AG04450 (cell line): ENCODE data around the gene ADIRF. TPM values are rescaled to one million over a fixed set of nuclear protein-coding genes. Genes with fewer than 3 reads are reported as not detected.
"Not testable (repeated sequence)": the region's sequence is repeated elsewhere in the genome, so short reads cannot be mapped to it uniquely, and the experiment has no call there.

Experiments used
- CTCF ChIA-PET: fragments of 300-600, 350-600 bp; formaldehyde crosslinking; extraction: SDS; loops from one replicate; lab custom pipeline; 2022; ENCODE audit warnings: antibody characterized with exemption, inconsistent platforms; lab: Charles Lee
- POLR2A ChIA-PET: fragments of 350-600 bp; formaldehyde crosslinking; extraction: SDS; loops from one replicate; lab custom pipeline; 2021; ENCODE audit warnings: antibody characterized with exemption, inconsistent platforms; lab: Yijun Ruan, JAX
- DNase-seq: peaks from one replicate; pipeline ENCODE4 v3.0.0-alpha.2; 2011; ENCODE audit warnings: low read depth, low spot score
- H3K27ac ChIP-seq: one replicate; pipeline ENCODE4 v1.5.1; 2012; ENCODE audit warnings: low read depth, low read length, control low read depth
- H3K27me3 ChIP-seq: one replicate; pipeline ENCODE4 v1.6.0; 2012; ENCODE audit warnings: low read length; ENCODE audit not compliant: control insufficient read depth, insufficient read depth
- H3K4me3 ChIP-seq: 2 replicates; pipeline ENCODE4 v1.5.1; 2011; ENCODE audit warnings: mild to moderate bottlenecking, low read depth, low read length, control low read depth
- H3K9me3 ChIP-seq: 2 replicates; pipeline ENCODE4 v1.5.1; 2012; ENCODE audit warnings: low read length; ENCODE audit not compliant: control insufficient read depth, insufficient read depth
- polyA plus RNA-seq: library from polyadenylated mRNA; depleted of rRNA; stranded (reverse); fragments of >200 nt; gene quantifications from 2 replicates; pipeline ENCODE4 v1.2.3, GENCODE V29; 2011
- TF ChIP-seq, protein P1 (sequence below): IDR thresholded peaks from 2 replicates; pipeline ENCODE4 v1.5.1; 2011; ENCODE audit warnings: low read depth, low read length, control low read depth, inconsistent platforms

ADIRF gene
- polyA plus RNA-seq, 1 experiment = 3.9 TPM

- TF ChIP-seq, protein P1, sequence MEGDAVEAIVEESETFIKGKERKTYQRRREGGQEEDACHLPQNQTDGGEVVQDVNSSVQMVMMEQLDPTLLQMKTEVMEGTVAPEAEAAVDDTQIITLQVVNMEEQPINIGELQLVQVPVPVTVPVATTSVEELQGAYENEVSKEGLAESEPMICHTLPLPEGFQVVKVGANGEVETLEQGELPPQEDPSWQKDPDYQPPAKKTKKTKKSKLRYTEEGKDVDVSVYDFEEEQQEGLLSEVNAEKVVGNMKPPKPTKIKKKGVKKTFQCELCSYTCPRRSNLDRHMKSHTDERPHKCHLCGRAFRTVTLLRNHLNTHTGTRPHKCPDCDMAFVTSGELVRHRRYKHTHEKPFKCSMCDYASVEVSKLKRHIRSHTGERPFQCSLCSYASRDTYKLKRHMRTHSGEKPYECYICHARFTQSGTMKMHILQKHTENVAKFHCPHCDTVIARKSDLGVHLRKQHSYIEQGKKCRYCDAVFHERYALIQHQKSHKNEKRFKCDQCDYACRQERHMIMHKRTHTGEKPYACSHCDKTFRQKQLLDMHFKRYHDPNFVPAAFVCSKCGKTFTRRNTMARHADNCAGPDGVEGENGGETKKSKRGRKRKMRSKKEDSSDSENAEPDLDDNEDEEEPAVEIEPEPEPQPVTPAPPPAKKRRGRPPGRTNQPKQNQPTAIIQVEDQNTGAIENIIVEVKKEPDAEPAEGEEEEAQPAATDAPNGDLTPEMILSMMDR = no peak
- Histone ChIP-seq H3K27ac (no peak overlapping the region), H3K4me3 (no peak overlapping the region), H3K27me3 (peaks cover 16% of the 10 kb centered on the region), H3K9me3 (peaks cover 7% of the 10 kb centered on the region; the same call in 1 of the 2 replicates)
- ChIA-PET POLR2A (interaction anchor here (0.6 kb wide), 1 partner anchor 261 kb away, joined by 3 read pairs; no protein-coding TSS in a partner anchor), CTCF (interaction anchor here (1.5 kb wide), 1 partner anchor 15 kb away, joined by 4 read pairs; no protein-coding TSS in a partner anchor)
- DNase-seq = no peak
Measured at GRCh38 chr10:86945361-86946212, 22.7 kb upstream of the ADIRF start.

DNA sequence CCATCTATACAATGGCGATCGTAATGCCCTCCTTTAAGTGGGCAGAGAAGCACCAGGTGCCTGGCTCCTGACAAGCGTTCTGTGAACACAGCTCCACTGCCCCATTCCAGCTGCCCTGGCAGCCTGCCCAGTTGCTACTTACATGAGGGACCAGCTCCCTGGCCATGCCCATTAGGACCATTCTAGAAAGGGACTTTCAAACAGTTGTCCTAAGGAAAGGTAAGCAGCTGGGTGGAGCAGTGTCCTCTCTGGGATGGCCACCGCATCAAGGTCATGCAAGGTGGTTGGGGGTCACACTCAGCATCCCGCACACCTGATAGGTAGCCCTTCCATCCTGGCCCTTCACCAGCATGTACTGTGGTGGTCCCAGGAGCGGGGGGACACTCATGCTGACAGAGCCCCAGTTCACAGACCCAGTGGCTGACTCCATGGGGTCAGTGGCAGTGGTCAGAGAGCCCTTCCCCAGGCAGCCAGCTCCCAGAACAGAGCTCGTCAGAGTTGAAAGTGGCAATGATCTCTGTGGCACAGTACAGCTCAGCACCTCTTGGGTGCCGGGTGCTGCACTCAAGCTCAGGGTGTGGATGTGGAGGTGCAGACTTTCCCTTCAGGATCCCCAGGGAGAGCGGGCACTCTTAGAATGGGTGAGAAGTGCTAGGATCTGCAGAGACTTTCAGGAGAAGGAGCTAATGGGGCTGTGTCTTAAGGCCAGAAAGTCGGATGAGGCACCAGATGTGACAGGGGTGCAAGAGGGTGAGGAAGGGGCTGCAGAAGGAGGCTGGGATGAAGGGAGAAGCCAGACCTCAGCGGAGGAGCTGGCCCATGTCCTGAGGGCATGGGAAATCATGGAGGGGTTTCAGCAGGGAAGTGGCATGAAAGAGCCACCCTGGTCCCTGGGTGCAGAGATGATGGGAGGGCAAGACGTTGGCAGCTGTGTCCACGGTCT, 21.8 kb upstream of the ADIRF start:
- no peak for DNase-seq
- peaks cover 7% of the 10 kb centered on the region; the same call in 1 of the 2 replicates for H3K9me3 ChIP-seq
- POLR2A ChIA-PET = no interaction called here
- peaks cover 16% of the 10 kb centered on the region for H3K27me3 ChIP-seq
- TF ChIP-seq, protein P1 = no peak
- CTCF ChIA-PET = interaction anchor here (1.5 kb wide), 1 partner anchor 14 kb away, joined by 4 read pairs; no protein-coding TSS in a partner anchor
- no peak overlapping the region for H3K27ac ChIP-seq
- H3K4me3 ChIP-seq = no peak overlapping the region

- CTCF ChIA-PET = interaction anchor here (0.6 to 1.5 kb wide), 3 partner anchors 8 to 19 kb away, joined by 3 to 9 read pairs (median 3); no protein-coding TSS in a partner anchor
- Histone ChIP-seq H3K27me3 (peaks cover 16% of the 10 kb centered on the region), H3K9me3 (peaks cover 17% of the 10 kb centered on the region)
- H3K27ac ChIP-seq, H3K4me3 ChIP-seq, POLR2A ChIA-PET, DNase-seq: not testable (repeated sequence)
Measured at GRCh38 chr10:86947806-86948205, 20.5 kb upstream of the ADIRF start.

DNA sequence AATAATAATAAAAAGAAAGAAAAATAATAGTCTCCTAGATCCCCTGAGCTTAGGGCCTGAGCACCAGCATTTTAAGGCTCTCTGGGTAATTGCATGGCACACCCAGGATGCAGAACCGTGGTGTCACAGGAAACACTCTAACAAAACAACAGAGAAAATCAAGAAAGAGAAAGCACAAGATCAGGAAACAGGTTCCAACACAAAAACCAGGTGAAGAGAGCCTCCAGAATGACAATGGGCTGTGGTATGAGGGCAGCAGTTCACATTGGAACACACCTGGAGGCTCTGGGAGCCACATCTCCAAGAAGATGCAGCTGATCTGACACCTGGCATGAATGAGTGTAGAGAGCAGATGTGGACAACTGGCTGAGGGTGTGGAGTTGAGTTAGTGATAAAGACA, 17.9 kb upstream of the ADIRF start:
- peaks cover 21% of the 10 kb centered on the region for H3K9me3 ChIP-seq
- H3K4me3 ChIP-seq = no peak overlapping the region
- TF ChIP-seq, protein P1 = no peak
- DNase-seq = no peak
- no peak overlapping the region for H3K27ac ChIP-seq
- POLR2A ChIA-PET = no interaction called here
- H3K27me3 ChIP-seq = peaks cover 13% of the 10 kb centered on the region
- CTCF ChIA-PET = interaction anchor here (0.8 to 1.7 kb wide), 2 partner anchors 10 to 12 kb away, joined by 3 to 7 read pairs; no protein-coding TSS in a partner anchor

DNA sequence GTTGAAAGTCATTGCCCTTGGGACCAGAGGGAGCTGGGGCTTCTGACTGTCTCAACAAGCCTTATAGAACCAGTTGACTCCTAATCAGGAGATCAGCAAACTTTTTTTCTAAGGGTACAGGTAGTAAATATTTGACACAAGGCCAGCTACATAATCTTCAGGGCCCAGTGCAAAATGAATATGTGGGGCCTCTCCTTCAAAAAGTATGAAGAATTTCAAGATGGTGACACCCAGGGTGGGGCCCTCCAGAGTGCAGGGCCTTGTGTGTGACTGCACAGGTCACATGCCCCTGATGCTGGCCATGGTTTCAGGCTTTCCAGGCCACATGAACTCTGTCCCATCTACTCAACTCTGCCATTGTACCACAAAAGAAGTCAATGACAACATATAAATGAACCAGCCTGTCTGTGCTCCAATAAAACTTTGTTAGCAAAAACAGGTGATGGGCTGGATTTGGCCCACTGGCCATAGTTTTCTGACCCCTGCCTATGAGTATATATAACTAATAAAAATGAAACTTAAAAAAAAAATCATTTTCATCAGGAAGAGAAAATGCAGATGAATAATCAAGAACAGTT, 17.0 kb upstream of the ADIRF start:
- ChIA-PET CTCF (interaction anchor here (1.0 to 1.7 kb wide), 2 partner anchors 11 to 12 kb away, joined by 3 to 7 read pairs; no protein-coding TSS in a partner anchor), POLR2A (no interaction called here)
- DNase-seq = no peak
- H3K4me3 ChIP-seq = no peak overlapping the region
- H3K27me3 ChIP-seq = peaks cover 11% of the 10 kb centered on the region
- TF ChIP-seq, protein P1 = no peak
- no peak overlapping the region for H3K27ac ChIP-seq
- H3K9me3 ChIP-seq = peaks cover 21% of the 10 kb centered on the region
